ENCODE data around the gene FILIP1L. TPM values are rescaled to one million over a fixed set of nuclear protein-coding genes. Genes with fewer than 3 reads are reported as not detected.

FILIP1L gene
- total RNA-seq, 2 donors from 2014 or later: 0.19 TPM; not detected in 1

DNA sequence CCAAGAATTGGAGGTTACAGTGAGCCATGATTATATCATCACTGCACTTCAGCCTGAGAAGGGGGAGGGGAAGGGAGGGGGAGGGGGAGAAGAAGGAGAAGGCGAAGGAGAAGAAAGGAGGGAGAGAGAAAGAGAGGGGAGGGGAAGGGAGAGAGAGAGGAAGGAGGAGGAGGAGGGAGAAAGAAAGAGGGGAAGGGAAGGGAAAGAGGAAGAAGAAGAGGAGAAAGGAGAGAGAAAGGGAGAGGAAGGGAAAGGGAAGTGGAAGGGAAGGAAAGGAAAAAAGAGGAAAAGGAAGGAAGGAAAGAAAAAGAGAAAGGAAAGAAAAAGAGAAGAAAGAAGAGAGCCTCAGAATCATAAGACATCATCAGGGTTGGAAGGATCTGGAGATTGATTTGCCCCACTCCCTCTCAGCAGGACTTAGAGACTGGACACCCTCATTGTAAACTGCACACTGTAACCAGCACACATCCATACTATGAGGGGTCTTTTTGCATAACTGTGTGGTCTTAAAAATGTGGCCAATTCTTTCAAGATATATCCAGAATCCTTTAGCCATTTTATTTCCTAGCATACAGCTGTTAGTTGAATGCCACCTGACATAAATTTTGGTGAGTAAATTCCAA is 165.7 kb downstream of the FILIP1L start:
- Mint-ChIP-seq H3K27me3 (no peaks in the 10 kb centered on the region), H3K4me3 (no peak overlapping the region), H3K4me1 (ENCODE audit: low read depth in 2 of 2) (peaks cover under 1 to 3% of the 10 kb centered on the region in 2 donors), H3K36me3 (no peaks in the 10 kb centered on the region), H3K9me3 (no peaks in the 10 kb centered on the region), H3K27ac (no peak overlapping the region)
- DNase-seq (ENCODE audit: low spot score) (no peak), ATAC-seq (no peak)

DNA sequence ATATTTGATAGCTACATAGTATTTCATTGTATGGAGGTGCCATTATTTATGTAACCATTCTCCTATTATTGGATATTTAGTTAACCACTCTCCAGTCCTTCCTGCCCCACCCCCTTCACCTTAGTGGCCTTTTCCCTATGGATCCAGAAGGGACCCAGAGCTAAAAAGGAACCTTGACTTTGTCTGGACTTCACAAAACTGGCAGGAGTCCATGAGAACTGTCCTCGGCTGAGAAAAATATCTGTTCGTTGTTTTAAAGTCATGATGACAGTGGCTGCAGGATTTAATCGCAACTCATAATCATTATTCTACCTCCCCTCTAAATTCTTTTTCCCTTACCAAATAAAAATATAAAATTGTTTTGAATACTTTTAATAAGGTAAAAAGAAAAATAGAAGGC is 166.9 kb downstream of the FILIP1L start:
- H3K27ac Mint-ChIP-seq: no peak overlapping the region
- peaks cover 0 to 3% of the 10 kb centered on the region in 2 donors for H3K4me1 Mint-ChIP-seq (ENCODE audit: low read depth in 2 of 2)
- no peaks in the 10 kb centered on the region for H3K36me3 Mint-ChIP-seq
- ATAC-seq (no peak), DNase-seq (ENCODE audit: low spot score) (no peak)
- H3K27me3 Mint-ChIP-seq: no peaks in the 10 kb centered on the region
- no peaks in the 10 kb centered on the region for H3K9me3 Mint-ChIP-seq
- no peak overlapping the region for H3K4me3 Mint-ChIP-seq

DNA sequence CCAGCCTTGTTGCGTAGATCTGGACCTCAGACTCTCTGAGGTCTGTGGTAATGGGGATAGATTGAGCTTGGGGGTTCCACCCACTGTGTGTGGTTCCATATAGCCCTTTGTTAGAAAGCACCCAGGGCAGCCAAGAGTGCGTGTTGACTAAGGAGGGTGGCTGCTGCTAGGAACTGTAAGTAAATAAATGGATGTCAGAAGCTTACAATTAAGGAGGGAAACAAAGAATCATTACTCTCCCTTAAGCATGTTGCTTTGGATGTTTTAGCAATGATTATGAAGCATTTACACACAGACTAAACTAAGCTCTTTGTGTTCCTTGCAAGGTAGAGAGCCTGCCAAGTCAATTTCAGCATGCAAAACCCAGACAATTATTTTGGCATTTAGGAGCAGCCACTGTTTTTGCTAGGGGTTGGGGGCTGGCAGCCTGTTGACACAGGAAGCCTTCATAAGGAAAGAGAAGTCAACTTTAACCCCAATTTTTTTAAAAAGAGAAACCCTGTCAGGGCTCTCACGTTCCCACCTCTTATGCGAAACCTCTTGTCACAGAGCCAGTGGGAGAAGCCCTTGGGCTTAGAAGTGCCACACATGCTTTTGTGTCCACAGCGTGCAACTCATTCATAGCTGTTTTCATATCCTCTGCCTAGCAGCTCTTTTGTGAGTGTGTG is 168.8 kb downstream of the FILIP1L start:
- no peak overlapping the region for H3K4me3 Mint-ChIP-seq
- H3K27me3 Mint-ChIP-seq: no peaks in the 10 kb centered on the region
- ATAC-seq (peak in 1 of 2 donors; percentile 15), DNase-seq (ENCODE audit: low spot score) (no peak)
- peaks cover 0 to 3% of the 10 kb centered on the region in 2 donors for H3K4me1 Mint-ChIP-seq (ENCODE audit: low read depth in 2 of 2)
- no peaks in the 10 kb centered on the region for H3K36me3 Mint-ChIP-seq
- no peak overlapping the region for H3K27ac Mint-ChIP-seq
- H3K9me3 Mint-ChIP-seq: no peaks in the 10 kb centered on the region

DNA sequence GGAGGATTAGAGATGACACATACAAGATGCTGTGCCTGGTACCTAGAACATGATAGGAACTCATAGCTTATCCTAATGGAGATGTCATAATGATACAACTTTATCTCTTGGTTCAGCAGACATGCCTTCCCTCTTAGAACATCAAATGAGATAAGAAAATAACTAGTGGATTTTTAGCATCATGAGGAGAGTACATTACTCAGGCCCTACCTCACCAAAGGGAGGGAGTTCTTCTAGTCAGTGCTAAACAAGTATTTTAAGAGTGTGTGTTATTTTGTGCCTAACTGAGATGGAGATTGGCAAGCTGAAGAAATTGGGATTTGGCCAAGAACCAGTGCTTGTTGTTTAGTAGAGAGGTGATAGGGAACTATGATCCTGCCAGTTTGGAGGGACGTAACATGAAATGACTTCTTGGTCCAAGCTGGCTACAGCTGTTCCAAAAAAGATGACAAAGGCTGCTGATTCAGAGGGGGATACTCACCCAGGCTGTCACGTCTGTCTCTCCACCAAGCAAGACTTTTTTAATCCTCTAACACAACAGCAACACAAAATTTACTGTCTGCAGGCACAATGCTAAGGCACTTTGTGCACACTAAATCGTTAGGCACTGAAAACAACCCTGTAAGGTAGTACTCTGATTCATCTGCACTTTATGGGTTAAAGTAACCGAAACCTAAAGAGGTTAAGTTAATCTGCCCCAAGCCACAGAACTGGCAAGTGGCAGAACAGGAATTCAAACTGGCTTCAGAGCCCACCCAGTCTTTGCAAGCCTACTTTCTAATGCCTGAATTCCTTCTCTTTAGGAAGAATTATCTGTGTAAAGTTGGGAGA is 170.2 kb downstream of the FILIP1L start:
- no peak overlapping the region for H3K27ac Mint-ChIP-seq
- no peaks in the 10 kb centered on the region for H3K9me3 Mint-ChIP-seq
- no peak overlapping the region for H3K4me3 Mint-ChIP-seq
- no peaks in the 10 kb centered on the region for H3K36me3 Mint-ChIP-seq
- ATAC-seq: no peak
- H3K4me1 Mint-ChIP-seq (ENCODE audit: low read depth in 2 of 2): peaks cover 0 to 3% of the 10 kb centered on the region in 2 donors
- no peaks in the 10 kb centered on the region for H3K27me3 Mint-ChIP-seq
- no peak for DNase-seq (ENCODE audit: low spot score)

DNA sequence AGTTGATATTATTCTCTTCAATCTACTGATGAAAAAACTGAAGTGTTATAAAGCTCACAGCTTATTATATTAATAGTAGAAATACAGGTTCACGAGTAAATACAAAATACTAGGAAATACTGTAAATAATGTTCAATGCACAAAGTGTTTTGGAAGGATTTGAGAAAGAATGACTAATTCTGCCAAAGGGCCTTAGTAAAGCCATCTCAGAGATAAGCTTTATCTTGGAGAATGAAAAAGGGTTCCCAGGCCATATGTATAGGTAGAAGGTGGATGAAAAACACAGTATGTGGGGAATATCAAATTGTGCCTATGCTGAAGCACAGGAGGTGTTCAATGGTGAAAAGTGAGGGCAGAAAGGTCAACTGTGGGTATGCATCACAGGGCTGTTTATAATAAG is 173.1 kb downstream of the FILIP1L start:
- Mint-ChIP-seq H3K27me3 (no peaks in the 10 kb centered on the region), H3K4me1 (ENCODE audit: low read depth in 2 of 2) (peaks cover 0 to 3% of the 10 kb centered on the region in 2 donors), H3K9me3 (no peaks in the 10 kb centered on the region), H3K4me3 (no peak overlapping the region), H3K36me3 (no peaks in the 10 kb centered on the region), H3K27ac (no peak overlapping the region)
- no peak for ATAC-seq
- no peak for DNase-seq (ENCODE audit: low spot score)

DNA sequence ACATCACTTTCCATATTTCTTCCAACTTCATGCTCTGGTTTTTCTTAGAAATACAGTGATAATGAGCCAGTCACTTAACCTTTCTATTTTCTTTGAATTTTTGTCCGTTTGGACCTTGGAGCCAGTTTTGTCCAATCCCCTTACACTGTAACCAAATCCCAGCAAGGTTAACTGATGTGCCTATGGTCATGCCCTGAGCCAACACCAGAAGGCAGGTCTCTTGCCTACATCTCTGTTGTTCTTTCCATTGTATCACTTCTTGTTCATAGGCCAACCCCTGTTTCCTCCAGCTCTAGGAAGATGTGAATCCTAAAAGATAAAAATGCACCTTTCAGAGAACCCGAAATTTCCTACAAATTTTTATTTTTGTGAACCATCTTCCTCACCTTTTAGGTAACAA is 174.0 kb downstream of the FILIP1L start:
- DNase-seq (ENCODE audit: low spot score) (no peak), ATAC-seq (no peak)
- no peaks in the 10 kb centered on the region for H3K36me3 Mint-ChIP-seq
- H3K9me3 Mint-ChIP-seq: no peaks in the 10 kb centered on the region
- H3K4me1 Mint-ChIP-seq (ENCODE audit: low read depth in 2 of 2): peaks cover 0 to 3% of the 10 kb centered on the region in 2 donors
- H3K27me3 Mint-ChIP-seq: no peaks in the 10 kb centered on the region
- H3K27ac Mint-ChIP-seq: no peak overlapping the region
- H3K4me3 Mint-ChIP-seq: no peak overlapping the region

DNA sequence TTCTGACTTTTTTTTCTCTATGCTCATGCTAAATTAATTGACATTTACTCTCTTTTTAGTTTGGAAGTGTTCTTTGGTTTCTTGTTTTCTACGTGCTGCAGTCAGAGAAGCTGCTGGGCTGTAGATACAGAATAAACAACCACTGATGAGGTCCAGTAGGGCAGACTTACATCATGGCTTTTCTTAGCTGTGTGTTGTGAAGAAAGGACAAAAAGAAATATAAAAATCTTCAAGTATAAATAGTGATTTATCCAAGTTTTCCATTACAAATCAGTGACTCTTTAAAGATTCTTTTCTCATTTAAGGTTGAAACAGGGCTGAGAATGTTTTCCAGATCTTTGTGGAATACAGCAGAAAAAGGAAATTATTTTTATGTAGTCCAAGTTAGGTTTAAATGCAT is 174.4 kb downstream of the FILIP1L start:
- H3K27ac Mint-ChIP-seq: no peak overlapping the region
- ATAC-seq (no peak), DNase-seq (ENCODE audit: low spot score) (no peak)
- no peaks in the 10 kb centered on the region for H3K27me3 Mint-ChIP-seq
- H3K4me3 Mint-ChIP-seq: no peak overlapping the region
- no peaks in the 10 kb centered on the region for H3K9me3 Mint-ChIP-seq
- no peaks in the 10 kb centered on the region for H3K36me3 Mint-ChIP-seq
- H3K4me1 Mint-ChIP-seq (ENCODE audit: low read depth in 2 of 2): no peaks in the 10 kb centered on the region

DNA sequence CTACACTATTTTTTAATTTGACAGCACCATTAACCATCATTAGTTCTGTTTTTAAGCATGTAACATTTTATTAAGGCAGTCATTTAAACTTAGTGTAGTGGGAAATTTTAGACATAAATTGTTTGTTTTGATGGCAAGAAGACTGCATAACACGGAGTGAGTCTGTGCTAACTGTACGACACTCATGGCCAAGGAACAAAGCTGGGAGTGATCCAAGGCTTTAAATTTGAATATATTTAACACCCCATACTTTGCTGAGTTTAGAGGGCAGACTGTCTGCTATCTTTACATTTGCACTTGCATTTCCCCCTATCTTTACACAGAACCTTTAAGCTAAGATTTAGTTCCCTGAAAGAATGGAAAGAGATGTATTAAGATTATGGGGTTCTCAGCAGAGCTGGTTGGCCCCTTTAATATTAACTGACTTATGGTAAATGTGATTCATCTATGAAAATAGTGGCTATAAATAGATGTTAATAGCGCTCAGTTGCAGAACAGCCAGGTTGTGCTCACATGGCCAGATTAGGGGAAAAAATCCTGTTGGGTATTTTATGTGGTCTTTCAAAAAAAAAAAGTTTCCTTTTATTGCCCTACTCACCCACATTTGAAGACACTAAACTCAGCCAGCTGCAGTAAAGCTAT is 175.9 kb downstream of the FILIP1L start:
- Mint-ChIP-seq H3K4me1 (ENCODE audit: low read depth in 2 of 2) (no peaks in the 10 kb centered on the region), H3K9me3 (no peaks in the 10 kb centered on the region), H3K36me3 (no peaks in the 10 kb centered on the region), H3K27me3 (no peaks in the 10 kb centered on the region), H3K27ac (no peak overlapping the region), H3K4me3 (no peak overlapping the region)
- no peak for ATAC-seq
- no peak for DNase-seq (ENCODE audit: low spot score)

DNA sequence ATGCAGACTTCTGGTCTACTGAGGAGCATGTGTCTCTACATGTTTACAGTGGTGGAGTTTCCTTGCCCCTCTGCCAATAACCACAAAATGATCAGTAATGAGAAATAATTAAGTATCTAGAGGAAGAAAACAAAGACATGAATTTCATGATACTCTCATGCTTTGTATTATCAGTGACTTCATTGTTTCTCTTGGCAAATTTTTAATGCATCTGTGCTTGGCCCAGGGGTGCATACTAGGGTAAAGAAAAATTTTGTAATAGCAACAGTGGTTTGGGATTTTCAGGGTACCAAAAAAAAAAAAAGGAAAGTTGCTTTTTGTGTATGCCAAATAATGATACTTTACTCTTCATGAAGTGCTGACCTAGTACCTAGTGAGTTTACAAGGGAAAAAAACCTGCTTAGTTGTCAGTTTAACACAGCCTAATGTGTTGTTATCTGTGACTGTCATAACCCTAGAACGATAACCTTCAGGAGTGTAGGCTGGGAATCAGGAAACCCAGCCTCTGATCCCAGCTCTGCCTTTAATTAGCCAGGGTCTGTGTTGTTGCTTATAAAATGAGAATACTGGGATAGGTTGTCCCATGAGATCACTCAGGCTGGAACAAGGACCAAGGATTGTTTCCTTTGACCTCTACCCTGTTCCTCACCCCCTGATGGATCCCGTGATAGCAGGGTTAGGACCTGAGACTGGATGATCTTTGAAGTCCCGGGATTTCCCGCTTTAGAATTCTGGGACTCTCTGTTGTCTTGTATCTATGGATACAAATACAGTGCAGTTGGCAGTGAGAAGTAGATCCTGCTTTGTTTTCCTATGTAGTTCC is 179.1 kb downstream of the FILIP1L start:
- Mint-ChIP-seq H3K27me3 (no peaks in the 10 kb centered on the region), H3K9me3 (no peaks in the 10 kb centered on the region), H3K27ac (no peak overlapping the region), H3K36me3 (no peaks in the 10 kb centered on the region), H3K4me3 (no peak overlapping the region), H3K4me1 (ENCODE audit: low read depth in 2 of 2) (no peaks in the 10 kb centered on the region)
- ATAC-seq: no peak
- no peak for DNase-seq (ENCODE audit: low spot score)

DNA sequence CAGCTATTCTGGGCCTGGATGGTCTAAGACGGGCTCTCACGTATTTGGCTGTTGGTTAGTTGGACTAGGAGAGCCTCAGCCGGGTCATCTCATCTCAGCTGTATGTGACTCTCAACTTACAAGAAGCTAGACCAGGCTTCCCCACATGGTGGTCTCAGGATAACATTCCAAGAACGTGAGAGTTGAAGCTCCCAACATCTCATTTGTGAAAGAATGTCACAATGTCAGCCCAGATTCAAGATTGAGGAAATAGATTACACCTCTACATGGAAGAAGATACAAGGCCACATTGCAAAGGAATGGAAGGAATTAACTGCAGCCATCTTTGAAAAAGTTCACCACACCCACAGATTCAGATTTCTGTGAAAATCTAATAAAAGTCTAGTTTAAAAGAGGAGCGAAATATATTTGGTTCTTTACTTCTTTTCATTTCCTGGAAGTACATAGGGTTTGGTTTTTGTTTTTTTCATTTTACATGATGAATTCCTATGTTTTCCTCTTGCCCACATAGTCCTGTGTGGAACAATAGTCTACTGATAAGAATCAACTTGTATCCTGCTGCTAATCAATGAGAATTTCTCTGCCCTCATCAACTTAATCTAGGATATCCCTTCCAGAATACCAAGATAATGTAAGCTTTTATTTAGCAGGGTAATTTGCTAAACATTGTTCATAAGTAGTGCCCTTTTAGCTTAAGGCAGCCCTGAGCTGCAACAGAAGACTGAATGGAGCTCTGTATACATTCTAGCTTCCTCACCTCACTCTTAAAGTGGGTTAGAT is 180.1 kb downstream of the FILIP1L start:
- Mint-ChIP-seq H3K27me3 (no peaks in the 10 kb centered on the region), H3K9me3 (no peaks in the 10 kb centered on the region), H3K4me1 (ENCODE audit: low read depth in 2 of 2) (no peaks in the 10 kb centered on the region), H3K4me3 (no peak overlapping the region), H3K36me3 (no peaks in the 10 kb centered on the region), H3K27ac (no peak overlapping the region)
- ATAC-seq: no peak
- DNase-seq (ENCODE audit: low spot score): no peak

DNA sequence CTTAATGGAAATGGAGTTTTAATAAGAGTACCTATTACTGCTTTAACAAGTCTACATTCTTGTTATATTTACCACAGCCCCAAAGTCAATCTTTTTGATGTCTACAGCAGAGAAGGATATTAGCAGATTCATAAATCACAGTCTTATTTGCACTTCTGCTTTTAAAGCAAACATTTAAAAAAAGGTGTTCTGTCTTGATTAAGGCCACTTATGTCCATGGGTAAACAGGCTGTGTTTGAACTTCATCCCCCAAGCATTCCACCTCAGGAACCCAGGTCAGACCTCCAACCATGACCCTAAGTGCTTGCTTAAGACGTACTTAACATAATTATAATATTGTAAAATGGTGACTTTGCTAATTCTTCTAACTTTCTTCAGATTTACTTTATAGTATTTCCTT is 183.2 kb downstream of the FILIP1L start:
- DNase-seq (ENCODE audit: low spot score): no peak
- H3K9me3 Mint-ChIP-seq: no peaks in the 10 kb centered on the region
- no peak for ATAC-seq
- no peak overlapping the region for H3K27ac Mint-ChIP-seq
- H3K4me3 Mint-ChIP-seq: no peak overlapping the region
- no peaks in the 10 kb centered on the region for H3K27me3 Mint-ChIP-seq
- no peaks in the 10 kb centered on the region for H3K4me1 Mint-ChIP-seq (ENCODE audit: low read depth in 2 of 2)
- no peaks in the 10 kb centered on the region for H3K36me3 Mint-ChIP-seq

DNA sequence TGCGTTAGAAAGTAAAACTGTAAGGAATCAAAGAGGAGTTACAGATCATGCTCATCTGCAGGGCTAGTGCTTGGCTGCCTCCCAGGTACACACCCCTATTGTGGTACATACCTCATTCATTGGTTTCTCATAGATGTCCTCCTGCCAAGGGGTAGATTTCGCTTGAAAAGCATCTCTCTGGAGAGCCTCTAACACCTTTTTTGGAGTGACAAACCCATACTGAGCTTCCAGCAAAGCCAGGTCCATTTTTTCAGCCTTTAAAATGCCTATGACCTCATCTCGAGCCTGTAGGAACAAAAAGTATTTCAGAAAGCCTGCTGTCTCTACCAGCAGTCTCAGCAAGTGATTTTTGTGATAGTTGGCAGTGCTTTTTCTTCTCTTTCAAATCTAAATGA is 184.6 kb downstream of the FILIP1L start:
- Mint-ChIP-seq H3K36me3 (no peaks in the 10 kb centered on the region), H3K27ac (no peak overlapping the region), H3K4me1 (ENCODE audit: low read depth in 2 of 2) (no peaks in the 10 kb centered on the region), H3K9me3 (no peaks in the 10 kb centered on the region), H3K4me3 (no peak overlapping the region), H3K27me3 (no peaks in the 10 kb centered on the region)
- no peak for ATAC-seq
- no peak for DNase-seq (ENCODE audit: low spot score)
